HepG2 (cell line): ENCODE data around the gene TLCD1. TPM values are rescaled to one million over a fixed set of nuclear protein-coding genes. Genes with fewer than 3 reads are reported as not detected.
A peak's percentile ranks its signal among the peaks of the same experiment; 100 is the strongest.

Experiments used
- ADNP ChIP-seq: sonication (generic); formaldehyde crosslinking; IDR thresholded peaks from 2 replicates; pipeline ENCODE4 v1.4.0; 2020; ENCODE audit warnings: missing genetic modification reagents
- CHD4 ChIP-seq: fragments of 200-600 bp; sonication (generic); IDR thresholded peaks from 2 replicates; pipeline ENCODE4 v1.7.0; 2017; ENCODE audit warnings: mild to moderate bottlenecking, low read length, borderline replicate concordance
- E2F2 ChIP-seq: sonication (generic); formaldehyde crosslinking; IDR thresholded peaks from 2 replicates; pipeline ENCODE4 v1.4.0; 2020; ENCODE audit warnings: missing genetic modification reagents, borderline replicate concordance
- GFI1 ChIP-seq: sonication (generic); formaldehyde crosslinking; IDR thresholded peaks from 2 replicates; pipeline ENCODE4 v1.5.0; 2020; ENCODE audit warnings: missing genetic modification reagents, mild to moderate bottlenecking, borderline replicate concordance
- HDAC1 ChIP-seq: sonication (generic); formaldehyde crosslinking; IDR thresholded peaks from 2 replicates; pipeline ENCODE4 v1.5.1; 2020; ENCODE audit warnings: mild to moderate bottlenecking, missing genetic modification reagents
- HOXA3 ChIP-seq: sonication (generic); formaldehyde crosslinking; IDR thresholded peaks from 2 replicates; pipeline ENCODE4 v1.5.0; 2020; ENCODE audit warnings: missing genetic modification reagents
- HOXD1 ChIP-seq: sonication (generic); formaldehyde crosslinking; IDR thresholded peaks from 2 replicates; pipeline ENCODE4 v1.5.0; 2020; ENCODE audit warnings: missing genetic modification reagents
- MBNL3 ChIP-seq: fragments of 250-450 bp; sonication (Bioruptor Pico); conservative IDR thresholded peaks from 2 replicates; pipeline ENCODE4 v1.8.0; 2022; ENCODE audit warnings: mild to moderate bottlenecking, inconsistent platforms
- MIXL1 ChIP-seq: IDR thresholded peaks from 2 replicates; pipeline ENCODE4 v1.6.1; 2016
- MYNN ChIP-seq: sonication (generic); formaldehyde crosslinking; IDR thresholded peaks from 2 replicates; pipeline ENCODE4 v1.4.0; 2020; ENCODE audit warnings: mild to moderate bottlenecking, low read depth, missing genetic modification reagents
- PHF20 ChIP-seq: sonication (generic); formaldehyde crosslinking; IDR thresholded peaks from 2 replicates; pipeline ENCODE4 v1.5.0; 2020; ENCODE audit warnings: mild to moderate bottlenecking, missing genetic modification reagents
- POLR2G ChIP-seq: fragments of 200-400 bp; formaldehyde crosslinking; IDR thresholded peaks from 2 replicates; pipeline ENCODE4 v1.6.1; 2018; ENCODE audit warnings: mild to moderate bottlenecking, low read depth, low read length, moderate library complexity
- PTBP1 ChIP-seq: fragments of 200-400 bp; formaldehyde crosslinking; IDR thresholded peaks from 2 replicates; pipeline ENCODE4 v1.6.1; 2018; ENCODE audit warnings: low read length, low read depth; ENCODE audit not compliant: poor library complexity, severe bottlenecking
- REXO4 ChIP-seq: sonication (generic); formaldehyde crosslinking; IDR thresholded peaks from 2 replicates; pipeline ENCODE4 v1.8.0; 2022; ENCODE audit warnings: missing genetic modification reagents, mild to moderate bottlenecking, borderline replicate concordance
- SKI ChIP-seq: fragments of 450-650 bp; IDR thresholded peaks from one replicate; pipeline ENCODE4 v1.6.1; 2018; ENCODE audit warnings: mild to moderate bottlenecking; ENCODE audit not compliant: partially characterized antibody
- SOX5 ChIP-seq: IDR thresholded peaks from 2 replicates; pipeline ENCODE4 v1.6.1; 2016; ENCODE audit warnings: borderline replicate concordance
- SRSF4 ChIP-seq: fragments of 200-400 bp; formaldehyde crosslinking; IDR thresholded peaks from one replicate; pipeline ENCODE4 v1.6.1; 2018; ENCODE audit warnings: mild to moderate bottlenecking, low read depth, low read length, moderate library complexity; ENCODE audit not compliant: poor library complexity, severe bottlenecking
- TARDBP ChIP-seq: sonication (generic); formaldehyde crosslinking; IDR thresholded peaks from 2 replicates; pipeline ENCODE4 v1.8.0; 2022; ENCODE audit warnings: mild to moderate bottlenecking, missing genetic modification reagents
- TEAD2 ChIP-seq: sonication (generic); formaldehyde crosslinking; IDR thresholded peaks from 2 replicates; pipeline ENCODE4 v1.9.0; 2021; ENCODE audit warnings: missing genetic modification reagents
- ZFP1 ChIP-seq: IDR thresholded peaks from 2 replicates; pipeline ENCODE4 v1.6.1; 2016
- ZNF205 ChIP-seq: IDR thresholded peaks from 2 replicates; pipeline ENCODE4 v1.6.1; 2018; ENCODE audit warnings: missing biosample characterization, missing genetic modification reagents
- ZNF232 ChIP-seq: sonication (generic); formaldehyde crosslinking; IDR thresholded peaks from 2 replicates; pipeline ENCODE4 v1.4.0; 2020; ENCODE audit warnings: missing genetic modification reagents, borderline replicate concordance
- ZNF577 ChIP-seq: sonication (generic); formaldehyde crosslinking; IDR thresholded peaks from 2 replicates; pipeline ENCODE4 v1.4.0; 2020; ENCODE audit warnings: mild to moderate bottlenecking, low read depth, missing genetic modification reagents, borderline replicate concordance
- ZNF687 ChIP-seq: sonication (generic); formaldehyde crosslinking; IDR thresholded peaks from 2 replicates; pipeline ENCODE4 v1.5.1; 2020; ENCODE audit warnings: mild to moderate bottlenecking, missing genetic modification reagents, moderate library complexity
- polyA plus RNA-seq, 8 experiments: library from polyadenylated mRNA; depleted of rRNA in 3 of 8; stranded (reverse) in 7 of 8; unstranded in 1 of 8; fragments of >200 nt; fragmentation: Illumina TruSeq in 4 of 8; extraction: Trizol in 4 of 8; gene quantifications; 2 replicates each; pipeline versions ENCODE4 v1.2.1 to v1.2.3, GENCODE V29; 2011 to 2016; ENCODE audit warnings: low read depth in 4 of 8, missing spikeins in 1 of 8, mixed read lengths in 1 of 8; ENCODE audit not compliant: insufficient read depth in 1 of 8
- total RNA-seq, 5 experiments: library from RNA; depleted of rRNA; stranded (reverse); fragments of >200 nt; fragmentation: Illumina TruSeq; extraction: Trizol; gene quantifications; 2 replicates each; pipeline ENCODE4 v1.2.3, GENCODE V29; 2016; ENCODE audit warnings: low read depth in 1 of 5
- TF ChIP-seq, protein P1 (sequence below): sonication (generic); formaldehyde crosslinking; conservative IDR thresholded peaks from 2 replicates; pipeline ENCODE4 v1.4.0; 2020; ENCODE audit warnings: missing genetic modification reagents

TLCD1 gene
- total and polyA plus RNA-seq, 2 of the 13 experiments (the other 11 are each of a cell fraction or from before 2014, with no cell fraction given) = 14.9 to 19.6 TPM

DNA sequence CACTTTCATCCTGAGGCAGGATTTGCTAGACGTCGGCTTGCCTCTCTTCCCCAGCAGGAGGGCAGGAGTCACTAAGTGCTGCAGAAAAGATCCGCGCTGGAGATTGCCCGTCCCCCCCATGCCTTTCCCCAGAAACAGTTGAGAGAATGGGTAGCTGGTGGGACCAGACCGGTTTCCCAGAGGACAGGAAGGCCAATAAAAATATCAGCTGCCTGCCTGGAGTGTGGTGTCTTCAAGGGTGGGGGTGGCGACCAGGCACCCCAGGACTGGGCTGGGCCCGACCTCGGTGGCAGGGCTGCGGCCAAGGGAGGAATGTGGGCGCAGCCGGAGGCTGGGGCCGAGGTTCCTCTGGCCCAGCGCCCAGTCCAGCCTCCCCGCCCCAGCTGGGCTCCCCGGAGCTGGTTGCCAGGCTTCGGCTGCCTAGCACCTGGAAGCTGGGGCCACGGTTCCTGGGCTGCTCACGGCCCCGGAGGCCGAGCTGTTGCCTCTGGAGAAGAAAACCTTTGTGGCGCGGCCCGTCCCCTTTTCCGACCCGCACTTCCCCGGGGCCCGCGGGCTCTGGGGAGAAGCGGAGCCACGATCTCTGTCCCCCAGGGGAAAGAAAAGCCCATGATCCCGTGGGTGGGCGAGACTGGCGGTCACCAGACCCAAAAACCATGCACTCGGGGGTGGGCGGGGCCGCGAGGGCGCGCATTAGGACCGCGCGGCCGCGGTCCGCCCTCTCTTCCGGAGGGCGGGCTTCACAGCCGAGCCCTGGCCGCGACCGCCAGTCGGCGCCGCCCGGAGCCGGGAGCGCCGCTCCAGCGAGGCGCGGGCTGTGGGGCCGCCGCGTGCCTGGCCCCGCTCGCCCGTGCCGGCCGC lies 17.4 kb upstream of the TLCD1 start, which contains the start of gene TRAF4 (continued):
- TF ChIP-seq E2F2 (no peak), ZFP1 (CRISPR knock-in tag) (no peak), PHF20 (no peak), MYNN (CRISPR knock-in tag) (no peak), ZNF232 (no peak), MIXL1 (CRISPR knock-in tag) (no peak), MBNL3 (CRISPR knock-in tag) (no peak), REXO4 (CRISPR knock-in tag) (no peak), CHD4 (no peak), TARDBP (CRISPR knock-in tag) (no peak), POLR2G (peak; percentile 63), SRSF4 (no peak), HOXD1 (CRISPR knock-in tag) (no peak), ZNF205 (0 out of 2 replicates have a peak, but pooled peaks have one; percentile 35), GFI1 (CRISPR knock-in tag) (no peak), PTBP1 (peak; percentile 91), SKI (peak; percentile 17), HOXA3 (CRISPR knock-in tag) (no peak), ZNF687 (CRISPR knock-in tag) (peak; percentile 80), TEAD2 (CRISPR knock-in tag) (no peak), SOX5 (CRISPR knock-in tag) (no peak), ADNP (no peak), HDAC1 (CRISPR knock-in tag) (0 out of 2 replicates have a peak, but pooled peaks have one; percentile 15), ZNF577 (no peak)
- TF ChIP-seq, protein P1, sequence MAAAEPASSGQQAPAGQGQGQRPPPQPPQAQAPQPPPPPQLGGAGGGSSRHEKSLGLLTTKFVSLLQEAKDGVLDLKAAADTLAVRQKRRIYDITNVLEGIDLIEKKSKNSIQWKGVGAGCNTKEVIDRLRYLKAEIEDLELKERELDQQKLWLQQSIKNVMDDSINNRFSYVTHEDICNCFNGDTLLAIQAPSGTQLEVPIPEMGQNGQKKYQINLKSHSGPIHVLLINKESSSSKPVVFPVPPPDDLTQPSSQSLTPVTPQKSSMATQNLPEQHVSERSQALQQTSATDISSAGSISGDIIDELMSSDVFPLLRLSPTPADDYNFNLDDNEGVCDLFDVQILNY (CRISPR knock-in tag) = no peak
